GM18526 (cell line): ENCODE results near the gene ALG11.
A peak's percentile ranks its signal among the peaks of the same experiment; 100 is the strongest.

Source experiments
- POLR2A ChIP-seq: IDR thresholded peaks from 3 replicates; pipeline ENCODE4 v1.6.1; 2011; ENCODE audit not compliant: insufficient read length; ENCODE audit errors: extremely low read depth

ALG11 gene

GRCh38 chr13:52011632-52012511, at the start of gene ALG11:
Gene ALG11, plus strand, starts transcription at chr13:52012398. Its CDS starts 21 bp downstream, at chr13:52012419.
- peak; percentile 89 for TF ChIP-seq POLR2A

- no peak for TF ChIP-seq POLR2A
These were observed 46.0 kb upstream of the ALG11 start for GRCh38 chr13:51966186-51966585.

DNA sequence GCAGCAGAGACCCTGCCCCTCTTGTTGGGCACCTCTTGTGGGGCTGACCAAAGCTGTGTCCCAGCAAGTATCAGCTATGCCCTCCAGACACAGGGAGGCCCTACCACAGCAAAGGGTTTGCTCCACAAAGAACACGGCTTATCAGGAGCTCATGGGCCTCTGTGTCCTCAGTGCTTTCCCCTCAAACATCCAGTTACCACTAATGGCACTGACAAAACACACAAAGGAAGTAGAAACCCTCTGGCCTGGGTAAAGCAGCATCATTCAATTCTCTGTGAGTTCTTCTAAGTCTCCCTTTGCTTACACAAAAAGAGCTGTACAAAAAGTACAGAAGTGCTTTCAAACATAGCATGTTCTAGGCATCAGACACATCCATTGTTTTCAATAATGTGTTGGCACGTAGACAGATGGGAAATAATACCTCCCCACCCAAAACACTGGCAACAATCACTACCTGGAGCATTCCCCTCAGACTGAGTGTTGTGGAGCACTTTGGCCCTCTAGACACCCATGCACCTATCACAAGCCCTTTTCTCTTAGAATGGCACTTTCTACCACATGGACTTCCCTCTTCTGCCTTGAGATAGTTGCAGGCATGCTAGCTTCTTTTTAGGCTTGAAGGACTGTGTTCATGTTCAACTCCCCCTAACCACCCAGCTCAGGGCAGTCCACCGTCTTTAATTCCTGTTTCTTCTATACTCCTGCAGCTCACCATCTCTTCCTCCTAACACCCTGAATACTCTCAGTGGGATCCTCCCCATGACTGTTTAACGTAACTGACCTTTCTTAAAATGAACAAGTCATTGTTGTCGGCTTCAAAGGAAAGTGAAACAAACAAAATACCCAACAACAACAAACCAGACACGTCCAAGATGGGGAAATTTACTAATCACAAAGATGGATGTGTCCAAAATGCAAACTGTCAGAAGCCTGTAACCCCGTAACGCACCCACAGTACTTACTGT, 44.4 kb upstream of the ALG11 start:
- TF ChIP-seq POLR2A, result no peak

GRCh38 chr13:51970349-51970748, 41.8 kb upstream of the ALG11 start:
- no peak for TF ChIP-seq POLR2A

DNA sequence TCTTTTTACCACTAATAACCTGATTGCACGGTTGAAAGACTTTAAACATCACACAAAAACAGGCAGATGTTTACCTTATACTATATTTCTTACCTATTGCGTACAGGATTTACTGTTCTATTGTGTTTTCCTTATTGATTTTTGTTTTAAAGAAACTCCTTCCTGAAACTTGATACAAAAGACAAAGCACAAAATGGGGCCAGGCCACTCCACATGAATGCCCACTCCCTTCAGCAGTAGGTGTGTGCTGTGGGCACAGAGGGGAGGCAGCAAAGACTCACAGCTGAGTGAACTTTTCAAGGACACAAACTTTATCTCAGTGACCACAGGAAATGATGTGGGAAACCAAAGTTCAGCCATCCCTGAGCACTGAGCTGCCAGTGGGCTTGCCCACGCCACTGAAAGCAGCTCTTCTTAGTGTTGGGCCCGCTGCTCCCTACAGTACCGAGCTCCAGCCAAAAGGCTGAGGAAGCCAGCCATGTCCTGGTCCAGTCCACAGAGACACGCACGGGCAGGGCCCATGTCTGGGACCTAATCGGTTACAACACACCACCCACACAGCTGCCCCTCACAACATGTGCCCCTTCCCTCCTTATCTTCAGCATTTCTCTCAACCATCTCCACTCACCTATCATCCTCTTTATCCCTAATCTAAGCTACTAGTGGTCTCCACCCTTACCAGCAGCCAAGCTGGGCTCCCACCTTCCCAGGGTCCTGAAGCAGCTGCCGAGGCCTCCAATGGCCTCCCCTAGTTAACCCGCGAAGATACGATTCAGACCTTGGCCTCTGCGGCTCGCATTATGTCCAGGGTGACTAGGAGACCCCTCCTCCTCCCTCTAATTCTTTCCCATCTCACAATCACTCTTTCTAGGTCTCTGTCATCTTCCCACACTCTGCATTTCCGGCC, 40.4 kb upstream of the ALG11 start:
- TF ChIP-seq POLR2A, result no peak

DNA sequence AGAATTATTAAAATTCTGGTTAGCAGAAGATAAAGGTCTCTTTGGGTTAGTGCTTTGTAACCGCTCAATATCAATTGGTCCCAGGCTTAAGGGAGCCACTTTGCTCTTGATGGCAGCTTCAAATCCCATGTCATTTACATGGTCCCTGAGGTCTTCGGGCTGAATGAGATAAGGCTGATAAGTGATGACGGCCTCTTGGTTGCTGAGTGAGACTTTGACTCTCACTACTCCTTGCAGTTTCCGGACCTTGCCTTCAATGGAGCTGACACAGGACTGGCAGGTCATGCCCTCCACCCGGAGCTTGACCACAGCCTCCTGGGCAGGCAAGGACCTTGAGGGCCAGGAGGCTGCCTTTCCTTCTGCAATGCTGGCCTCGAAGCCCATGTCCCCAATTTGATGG, 37.7 kb upstream of the ALG11 start:
- TF ChIP-seq POLR2A, result no peak

DNA sequence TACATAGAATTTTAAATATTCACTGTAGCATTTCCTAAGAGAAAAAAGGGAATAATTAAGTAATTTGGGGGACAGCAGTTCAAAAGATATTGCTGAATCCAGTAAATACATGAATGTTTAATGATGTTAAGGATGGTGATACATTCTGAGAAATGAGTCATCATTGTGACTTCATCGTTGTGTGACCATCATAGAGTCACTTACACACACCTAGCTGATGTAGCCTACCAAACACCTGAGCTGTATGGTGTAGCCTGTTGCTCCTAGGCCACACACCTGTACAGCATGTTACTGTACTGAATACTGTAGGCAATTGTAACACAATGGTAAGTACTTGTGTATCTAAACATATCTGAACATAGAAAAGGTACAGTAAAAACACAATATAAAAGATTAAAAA, 35.8 kb upstream of the ALG11 start:
- no peak for TF ChIP-seq POLR2A

- no peak for TF ChIP-seq POLR2A
These were observed 35.3 kb upstream of the ALG11 start for GRCh38 chr13:51976890-51977289.

GRCh38 chr13:51977625-51978024, 34.6 kb upstream of the ALG11 start:
- TF ChIP-seq POLR2A, result no peak

- TF ChIP-seq POLR2A, result no peak
These were observed 33.2 kb upstream of the ALG11 start for GRCh38 chr13:51978796-51979556.

DNA sequence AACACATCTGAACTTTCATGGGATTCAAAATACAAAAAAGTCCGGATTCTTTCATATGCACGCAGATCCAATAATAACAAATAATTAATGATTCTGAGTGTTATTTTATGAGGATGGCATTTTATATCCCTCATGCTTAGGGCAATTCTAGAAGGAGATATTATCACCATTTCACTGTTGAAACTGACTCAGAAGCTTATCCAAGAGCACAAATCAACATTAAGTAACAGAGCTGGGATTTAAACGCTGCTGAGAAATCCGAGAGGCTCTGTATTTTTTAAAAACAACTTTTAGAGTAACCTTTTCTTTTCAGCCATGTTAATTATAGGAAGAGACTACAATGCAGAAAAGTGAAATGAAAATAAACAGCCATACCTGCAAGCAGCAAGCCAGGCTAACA, 31.3 kb upstream of the ALG11 start:
- TF ChIP-seq POLR2A, result no peak

DNA sequence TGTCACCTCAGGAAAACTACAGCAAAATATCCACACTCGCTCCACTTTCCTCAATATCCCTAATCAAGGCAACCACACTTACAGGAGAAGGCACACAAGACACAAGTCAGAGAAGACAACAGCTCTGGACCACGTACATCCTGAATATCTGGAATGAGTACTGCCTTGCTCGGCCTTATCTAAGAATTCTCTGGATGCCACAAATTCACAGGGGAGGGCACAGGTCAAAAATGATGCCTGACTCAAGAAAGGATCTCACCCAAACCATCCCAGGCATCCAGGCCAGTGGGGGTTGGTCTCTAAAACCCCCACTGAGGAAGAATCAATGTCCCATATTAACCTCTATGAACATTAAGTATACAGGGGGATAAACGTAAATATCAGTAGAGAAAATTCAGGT, 30.8 kb upstream of the ALG11 start:
- TF ChIP-seq POLR2A, result no peak

GRCh38 chr13:51988988-51989618, 23.1 kb upstream of the ALG11 start:
- TF ChIP-seq POLR2A, result no peak

- TF ChIP-seq POLR2A, result no peak
These were observed 18.5 kb upstream of the ALG11 start for GRCh38 chr13:51993713-51994112.
